ENCODE data around the gene DCST2. TPM values are rescaled to one million over a fixed set of nuclear protein-coding genes. Genes with fewer than 3 reads are reported as not detected.

DCST2 gene
- total and polyA plus RNA-seq, 10 of the 15 experiments (the other 5 are each of a cell fraction or from before 2014, with no cell fraction given) = 0.33 to 0.41 (median 0.36) TPM; not detected in 7

DNA sequence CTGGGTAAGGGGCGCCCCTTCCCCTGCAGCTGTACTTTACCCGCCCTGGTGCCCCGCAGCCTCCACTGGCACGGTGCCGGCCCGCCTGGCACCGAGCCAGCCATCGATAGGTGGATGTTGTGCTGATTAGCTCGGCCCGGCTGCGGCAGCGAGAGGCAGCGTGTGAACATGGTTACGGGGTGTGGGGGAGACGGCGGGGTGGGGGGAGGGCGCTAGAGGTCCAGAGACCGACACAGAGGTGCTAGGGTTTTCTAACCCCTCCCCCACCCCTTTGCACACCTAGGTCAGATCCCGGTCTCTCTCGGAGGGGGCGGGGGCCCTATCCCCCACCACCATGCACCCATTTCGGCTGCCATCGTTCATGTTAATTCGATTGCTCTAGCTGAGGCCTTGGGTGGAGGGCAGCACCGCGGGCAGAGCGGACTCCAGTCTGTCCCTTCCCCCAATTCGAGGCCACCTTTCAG, 36.6 kb upstream of the DCST2 start (continued):
- no peak for TF ChIP-seq CHD1 (IDR thresholded peaks at IDR 0.05; ENCODE audit: low read depth, low read length)
- no peak for TF ChIP-seq RUNX3 (IDR thresholded peaks at IDR 0.05; ENCODE audit: low read length)
- no peak for TF ChIP-seq HDGF (IDR thresholded peaks at IDR 0.05)
- TF ChIP-seq, protein P1, sequence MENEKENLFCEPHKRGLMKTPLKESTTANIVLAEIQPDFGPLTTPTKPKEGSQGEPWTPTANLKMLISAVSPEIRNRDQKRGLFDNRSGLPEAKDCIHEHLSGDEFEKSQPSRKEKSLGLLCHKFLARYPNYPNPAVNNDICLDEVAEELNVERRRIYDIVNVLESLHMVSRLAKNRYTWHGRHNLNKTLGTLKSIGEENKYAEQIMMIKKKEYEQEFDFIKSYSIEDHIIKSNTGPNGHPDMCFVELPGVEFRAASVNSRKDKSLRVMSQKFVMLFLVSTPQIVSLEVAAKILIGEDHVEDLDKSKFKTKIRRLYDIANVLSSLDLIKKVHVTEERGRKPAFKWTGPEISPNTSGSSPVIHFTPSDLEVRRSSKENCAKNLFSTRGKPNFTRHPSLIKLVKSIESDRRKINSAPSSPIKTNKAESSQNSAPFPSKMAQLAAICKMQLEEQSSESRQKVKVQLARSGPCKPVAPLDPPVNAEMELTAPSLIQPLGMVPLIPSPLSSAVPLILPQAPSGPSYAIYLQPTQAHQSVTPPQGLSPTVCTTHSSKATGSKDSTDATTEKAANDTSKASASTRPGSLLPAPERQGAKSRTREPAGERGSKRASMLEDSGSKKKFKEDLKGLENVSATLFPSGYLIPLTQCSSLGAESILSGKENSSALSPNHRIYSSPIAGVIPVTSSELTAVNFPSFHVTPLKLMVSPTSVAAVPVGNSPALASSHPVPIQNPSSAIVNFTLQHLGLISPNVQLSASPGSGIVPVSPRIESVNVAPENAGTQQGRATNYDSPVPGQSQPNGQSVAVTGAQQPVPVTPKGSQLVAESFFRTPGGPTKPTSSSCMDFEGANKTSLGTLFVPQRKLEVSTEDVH (IDR thresholded peaks at IDR 0.05; ENCODE audit: low read depth, partially characterized antibody) = no peak
- TF ChIP-seq, protein P2, sequence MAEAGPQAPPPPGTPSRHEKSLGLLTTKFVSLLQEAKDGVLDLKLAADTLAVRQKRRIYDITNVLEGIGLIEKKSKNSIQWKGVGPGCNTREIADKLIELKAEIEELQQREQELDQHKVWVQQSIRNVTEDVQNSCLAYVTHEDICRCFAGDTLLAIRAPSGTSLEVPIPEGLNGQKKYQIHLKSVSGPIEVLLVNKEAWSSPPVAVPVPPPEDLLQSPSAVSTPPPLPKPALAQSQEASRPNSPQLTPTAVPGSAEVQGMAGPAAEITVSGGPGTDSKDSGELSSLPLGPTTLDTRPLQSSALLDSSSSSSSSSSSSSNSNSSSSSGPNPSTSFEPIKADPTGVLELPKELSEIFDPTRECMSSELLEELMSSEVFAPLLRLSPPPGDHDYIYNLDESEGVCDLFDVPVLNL (IDR thresholded peaks at IDR 0.05; ENCODE audit: low read depth, low read length) = no peak

DNA sequence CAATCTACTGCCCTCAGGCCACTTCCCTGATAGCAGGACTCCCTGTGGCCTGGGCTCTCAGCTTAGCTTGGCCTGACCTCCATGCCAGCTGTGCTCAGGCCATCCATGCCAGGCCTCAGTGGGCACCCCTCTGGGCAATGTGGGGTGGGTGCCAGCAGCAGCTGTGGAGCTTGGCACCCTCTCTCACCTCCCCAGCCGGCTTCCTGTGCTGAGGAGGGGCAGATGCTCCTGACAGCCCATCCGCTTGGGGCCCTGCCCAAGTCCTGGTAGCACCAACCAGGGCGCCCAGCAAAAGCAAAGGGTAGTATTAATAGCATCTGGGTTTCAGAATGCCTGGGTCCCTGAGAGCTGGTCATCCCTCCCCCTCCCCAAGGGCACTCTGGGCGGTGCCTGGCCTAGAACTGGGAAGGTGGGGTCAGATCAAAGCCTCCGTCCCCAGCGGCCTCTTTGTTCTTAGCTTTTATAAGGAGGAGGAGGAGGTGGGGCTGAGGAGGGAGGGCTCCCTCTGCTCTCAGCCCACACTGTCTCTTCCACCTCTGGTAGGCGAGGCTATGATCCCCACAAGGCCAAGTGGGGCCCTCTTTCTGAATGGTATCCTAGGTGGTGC, 36.1 kb upstream of the DCST2 start:
- in situ Hi-C loops (cut with MboI) (no loop called here), intact Hi-C loops (cut with micrococcal nuclease; ENCODE audit: unreplicated experiment) (no loop called here)
- TF ChIP-seq SIX5 (IDR thresholded peaks at IDR 0.05; ENCODE audit: low read depth, low read length, severe bottlenecking) (no peak), WRNIP1 (IDR thresholded peaks at IDR 0.05; ENCODE audit: borderline replicate concordance, low read depth, low read length) (no peak), ZNF384 (IDR thresholded peaks at IDR 0.05; ENCODE audit: borderline replicate concordance, low read depth, low read length) (no peak)
- SMC1A ChIA-PET (ENCODE audit: uncharacterized antibody, unreplicated experiment) = interaction anchor here (1.4 kb wide), 1 partner anchor 8 kb away, joined by 3 read pairs; no protein-coding TSS in a partner anchor
- H3K9me3 ChIP-seq (replicated peaks; ENCODE audit: control insufficient read depth, insufficient read depth, low read length) = no peaks in the 10 kb centered on the region
- no peaks in the 10 kb centered on the region for H3K79me2 ChIP-seq (ENCODE audit: control insufficient read depth, insufficient read depth, low read length)
- CTCF ChIA-PET = interaction anchor here (2.0 to 3.6 kb wide), 2 partner anchors 15 to 22 kb away, joined by 7 to 23 read pairs; no protein-coding TSS in a partner anchor
- peaks cover 10% of the 10 kb centered on the region for H3K4me1 ChIP-seq (ENCODE audit: control insufficient read depth, insufficient read depth, low read length)
- H3K4me3 ChIP-seq = no peak overlapping the region
- POLR2A ChIA-PET = no interaction called here
- H3K27me3 ChIP-seq (replicated peaks in 1 of 2; ENCODE audit: control insufficient read depth in 2 of 2, insufficient read depth in 2 of 2, low read length in 1 of 2) = no peaks in the 10 kb centered on the region
- DNase-seq (ENCODE audit: low read depth, low spot score) (no peak), ATAC-seq (no peak), FAIRE-seq (no peak)
- H3K36me3 ChIP-seq (ENCODE audit: control insufficient read depth in 2 of 2, insufficient read depth in 2 of 2, low read length in 1 of 2) = no peaks in the 10 kb centered on the region; a peak in 2 of 4 replicates
- no peak overlapping the region for H2AFZ ChIP-seq (ENCODE audit: control insufficient read depth, low read depth, low read length)
- no peak overlapping the region for H3K4me2 ChIP-seq (ENCODE audit: control insufficient read depth, insufficient read depth)
- H3K27ac ChIP-seq (ENCODE audit: control insufficient read depth, insufficient read depth) = no peak overlapping the region
- 78% methylated on average over 7 of the region's 7 CpGs for WGBS (ENCODE audit: insufficient coverage, insufficient replicate concordance, low lambda C conversion rate, missing lambda C conversion rate)
- no peak overlapping the region for H3K9ac ChIP-seq (ENCODE audit: control insufficient read depth, insufficient read depth, low read length)
- RAD21 ChIA-PET (ENCODE audit: unreplicated experiment) = no interaction called here
- BruUV-seq (replicated peaks) = no TSS peak
- H4K20me1 ChIP-seq (ENCODE audit: control insufficient read depth, insufficient read depth) = no peaks in the 10 kb centered on the region
